Activated T-cell treated with anti-CD3 and anti-CD28 coated beads for 48 hours (primary cell): ENCODE data around the gene FOXD1.
"Not testable (repeated sequence)": the region's sequence is repeated elsewhere in the genome, so short reads cannot be mapped to it uniquely, and the experiment has no call there.

ENCODE experiments used
- DNase-seq: peaks from one replicate; pipeline ENCODE4 v3.0.0-alpha.2; 2020; ENCODE audit warnings: low read depth

FOXD1 gene

GRCh38 chr5:73448463-73449136 is at the start of gene FOXD1:
FOXD1 (minus strand) TSS chr5:73448777; CDS start chr5:73448362, 415 bp downstream.
- no peak for DNase-seq

GRCh38 chr5:73497497-73498056 is 49.0 kb upstream of the FOXD1 start:
- no peak for DNase-seq

GRCh38 chr5:73496984-73497457 is 48.4 kb upstream of the FOXD1 start:
- DNase-seq = no peak

- no peak for DNase-seq
Observed at GRCh38 chr5:73495772-73496335, 47.3 kb upstream of the FOXD1 start.

- no peak for DNase-seq
Observed at GRCh38 chr5:73494721-73495120, 46.1 kb upstream of the FOXD1 start.

GRCh38 chr5:73493421-73493820 is 44.8 kb upstream of the FOXD1 start:
- DNase-seq = no peak

- DNase-seq = no peak
Observed at GRCh38 chr5:73491155-73491554, 42.6 kb upstream of the FOXD1 start.

- DNase-seq = no peak
Observed at GRCh38 chr5:73490088-73490487, 41.5 kb upstream of the FOXD1 start.

- DNase-seq = no peak
Observed at GRCh38 chr5:73488806-73489205, 40.2 kb upstream of the FOXD1 start.

GRCh38 chr5:73487815-73488214 is 39.2 kb upstream of the FOXD1 start:
- DNase-seq = no peak

GRCh38 chr5:73487257-73487656 is 38.7 kb upstream of the FOXD1 start:
- DNase-seq = not testable (repeated sequence)

- DNase-seq = no peak
Observed at GRCh38 chr5:73486119-73486899, 37.7 kb upstream of the FOXD1 start.

GRCh38 chr5:73485715-73486114 is 37.1 kb upstream of the FOXD1 start:
- no peak for DNase-seq

- no peak for DNase-seq
Observed at GRCh38 chr5:73484511-73484910, 35.9 kb upstream of the FOXD1 start.

- no peak for DNase-seq
Observed at GRCh38 chr5:73483676-73484075, 35.1 kb upstream of the FOXD1 start.

GRCh38 chr5:73482383-73483136 is 34.0 kb upstream of the FOXD1 start:
- DNase-seq = no peak

- no peak for DNase-seq
Observed at GRCh38 chr5:73480500-73480899, 31.9 kb upstream of the FOXD1 start.

GRCh38 chr5:73472116-73472515 is 23.5 kb upstream of the FOXD1 start:
- no peak for DNase-seq

GRCh38 chr5:73471654-73472053 is 23.1 kb upstream of the FOXD1 start:
- DNase-seq = no peak

- no peak for DNase-seq
Observed at GRCh38 chr5:73469878-73470277, 21.3 kb upstream of the FOXD1 start.

- DNase-seq = not testable (repeated sequence)
Observed at GRCh38 chr5:73468638-73469037, 20.1 kb upstream of the FOXD1 start.
